Hepatic stellate cell (primary cell): ENCODE results near the gene GPR157.

Experiments used
- DNase-seq: peaks from one replicate; pipeline ENCODE4 v3.0.0; 2011; ENCODE audit warnings: low spot score

The GPR157 gene

GRCh38 chr1:9086796-9087195 is 42.1 kb downstream of the GPR157 start:
- DNase-seq: no peak

- DNase-seq: no peak
Observed at GRCh38 chr1:9086045-9086444, 42.9 kb downstream of the GPR157 start.

- DNase-seq: no peak
Observed at GRCh38 chr1:9085306-9085940, 43.5 kb downstream of the GPR157 start.

- DNase-seq: no peak
Observed at GRCh38 chr1:9084906-9085305, 44.0 kb downstream of the GPR157 start.

GRCh38 chr1:9081473-9081872 is 47.4 kb downstream of the GPR157 start:
- DNase-seq: no peak

- no peak for DNase-seq
Observed at GRCh38 chr1:9080705-9081291, 48.1 kb downstream of the GPR157 start.

- DNase-seq: no peak
Observed at GRCh38 chr1:9079988-9080704, 48.8 kb downstream of the GPR157 start.

- DNase-seq: no peak
Observed at GRCh38 chr1:9078752-9079500, 50.0 kb downstream of the GPR157 start.

GRCh38 chr1:9078015-9078751 is 50.7 kb downstream of the GPR157 start:
- no peak for DNase-seq

- no peak for DNase-seq
Observed at GRCh38 chr1:9075022-9075421, 53.9 kb downstream of the GPR157 start.

GRCh38 chr1:9073143-9073542 is 55.8 kb downstream of the GPR157 start:
- DNase-seq: no peak

- peak; percentile 51 for DNase-seq
Observed at GRCh38 chr1:9071554-9072235, 57.2 kb downstream of the GPR157 start.

- no peak for DNase-seq
Observed at GRCh38 chr1:9070486-9070885, 58.4 kb downstream of the GPR157 start.

GRCh38 chr1:9069326-9070100 is 59.4 kb downstream of the GPR157 start, which contains the start of gene SLC2A5:
Gene SLC2A5 (minus strand): TSS chr1:9069635. CDS start chr1:9069536, 99 bp downstream.
- no peak for DNase-seq

GRCh38 chr1:9068981-9069325 is 59.9 kb downstream of the GPR157 start:
- DNase-seq: no peak

GRCh38 chr1:9066945-9067807 is 61.7 kb downstream of the GPR157 start:
- peak; percentile 87 for DNase-seq

- DNase-seq: no peak
Observed at GRCh38 chr1:9065213-9065751, 63.6 kb downstream of the GPR157 start.

GRCh38 chr1:9062846-9063245 is 66.1 kb downstream of the GPR157 start:
- DNase-seq: no peak

- DNase-seq: no peak
Observed at GRCh38 chr1:9062021-9062471, 66.9 kb downstream of the GPR157 start.
